Measurements from ENCODE around the gene PPP2R2C.

DNA sequence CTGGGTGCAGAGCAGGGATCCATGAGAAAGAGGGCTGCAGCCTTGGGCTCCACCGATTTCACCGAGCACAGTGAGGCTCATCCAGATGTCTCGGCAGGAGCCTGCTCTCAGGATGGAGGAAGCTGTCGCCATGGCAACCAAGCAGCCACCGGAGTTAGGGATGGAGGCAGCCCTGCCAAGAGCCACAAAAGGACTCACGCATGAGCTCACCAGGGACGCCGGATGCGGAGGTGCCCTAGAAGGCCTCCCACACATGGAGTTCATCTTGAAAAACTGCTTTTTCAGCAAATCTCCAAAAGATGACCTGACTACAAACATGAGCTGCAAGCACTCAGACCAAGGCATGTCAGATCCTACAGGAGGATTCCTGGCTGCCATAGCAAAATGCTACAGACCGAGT is 112.0 kb downstream of the PPP2R2C start:
- TF ChIP-seq POLR2A (IDR thresholded peaks at IDR 0.05) = no peak
- TF ChIP-seq, protein P1, sequence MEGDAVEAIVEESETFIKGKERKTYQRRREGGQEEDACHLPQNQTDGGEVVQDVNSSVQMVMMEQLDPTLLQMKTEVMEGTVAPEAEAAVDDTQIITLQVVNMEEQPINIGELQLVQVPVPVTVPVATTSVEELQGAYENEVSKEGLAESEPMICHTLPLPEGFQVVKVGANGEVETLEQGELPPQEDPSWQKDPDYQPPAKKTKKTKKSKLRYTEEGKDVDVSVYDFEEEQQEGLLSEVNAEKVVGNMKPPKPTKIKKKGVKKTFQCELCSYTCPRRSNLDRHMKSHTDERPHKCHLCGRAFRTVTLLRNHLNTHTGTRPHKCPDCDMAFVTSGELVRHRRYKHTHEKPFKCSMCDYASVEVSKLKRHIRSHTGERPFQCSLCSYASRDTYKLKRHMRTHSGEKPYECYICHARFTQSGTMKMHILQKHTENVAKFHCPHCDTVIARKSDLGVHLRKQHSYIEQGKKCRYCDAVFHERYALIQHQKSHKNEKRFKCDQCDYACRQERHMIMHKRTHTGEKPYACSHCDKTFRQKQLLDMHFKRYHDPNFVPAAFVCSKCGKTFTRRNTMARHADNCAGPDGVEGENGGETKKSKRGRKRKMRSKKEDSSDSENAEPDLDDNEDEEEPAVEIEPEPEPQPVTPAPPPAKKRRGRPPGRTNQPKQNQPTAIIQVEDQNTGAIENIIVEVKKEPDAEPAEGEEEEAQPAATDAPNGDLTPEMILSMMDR (IDR thresholded peaks at IDR 0.05 in 8 of 11, conservative IDR thresholded peaks at IDR 0.05 in 3 of 11) = no peak
- no peak for TF ChIP-seq POLR2AphosphoS5 (IDR thresholded peaks at IDR 0.05)
